ENCODE data around the gene ZFYVE26.
"Not testable (repeated sequence)": the region's sequence is repeated elsewhere in the genome, so short reads cannot be mapped to it uniquely, and the experiment has no call there.

Gene ZFYVE26

GRCh38 chr14:67749341-67750084 lies 66.9 kb downstream of the ZFYVE26 start:
- DNase-seq, result no peak

GRCh38 chr14:67748312-67748711 lies 68.1 kb downstream of the ZFYVE26 start:
- DNase-seq, result no peak

- DNase-seq, result no peak
These were observed 69.5 kb downstream of the ZFYVE26 start for GRCh38 chr14:67746927-67747326.

DNA sequence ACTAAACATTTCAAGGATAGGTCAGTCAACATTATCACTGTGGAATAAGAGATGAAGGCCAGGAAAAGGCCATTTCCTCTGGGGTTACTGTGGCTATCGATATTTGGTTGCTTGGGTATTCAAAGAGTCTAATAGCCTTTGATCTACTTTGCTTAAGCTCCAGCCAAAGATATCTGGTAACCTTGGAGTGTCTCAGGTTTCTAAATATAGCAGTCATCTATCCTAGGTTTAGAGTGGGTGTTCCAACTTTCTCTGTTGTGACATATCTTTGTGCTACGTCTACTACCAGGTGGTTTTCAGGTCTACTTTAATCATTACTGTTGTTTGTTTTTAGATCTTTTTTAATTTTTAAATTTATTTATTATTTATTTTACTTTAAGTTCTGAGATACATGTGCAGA lies 72.3 kb downstream of the ZFYVE26 start:
- DNase-seq, result no peak

- no peak for DNase-seq
These were observed 77.5 kb downstream of the ZFYVE26 start for GRCh38 chr14:67738740-67739504.

- DNase-seq, result no peak
These were observed 79.6 kb downstream of the ZFYVE26 start for GRCh38 chr14:67736771-67737170.

GRCh38 chr14:67735336-67736147 lies 80.8 kb downstream of the ZFYVE26 start:
- DNase-seq, result no peak

DNA sequence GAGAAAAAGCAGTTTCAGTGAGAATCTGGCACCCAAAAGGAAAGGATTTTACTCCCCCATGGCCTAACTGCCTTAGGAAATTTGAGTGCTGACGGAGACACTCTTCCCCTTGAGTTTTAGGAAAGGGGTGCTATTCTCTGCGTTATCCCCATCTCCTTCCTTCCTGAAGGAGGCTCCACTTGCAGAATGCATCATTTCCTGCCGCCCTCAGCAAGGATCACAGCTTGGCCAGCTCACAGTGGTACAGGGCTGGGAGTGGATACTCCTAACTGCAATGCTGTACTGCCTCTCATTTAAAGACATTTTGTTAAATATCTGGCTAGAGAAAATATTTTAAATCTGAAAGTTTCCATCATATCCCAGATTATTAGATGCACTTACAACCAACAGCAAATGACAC lies 81.7 kb downstream of the ZFYVE26 start:
- DNase-seq, result no peak

- DNase-seq, result no peak
These were observed 82.8 kb downstream of the ZFYVE26 start for GRCh38 chr14:67733616-67734015.

GRCh38 chr14:67729072-67729885 lies 87.1 kb downstream of the ZFYVE26 start:
- DNase-seq, result no peak

- no peak for DNase-seq
These were observed 88.1 kb downstream of the ZFYVE26 start for GRCh38 chr14:67728258-67728657.

GRCh38 chr14:67727361-67727760 lies 89.0 kb downstream of the ZFYVE26 start:
- DNase-seq, result no peak

DNA sequence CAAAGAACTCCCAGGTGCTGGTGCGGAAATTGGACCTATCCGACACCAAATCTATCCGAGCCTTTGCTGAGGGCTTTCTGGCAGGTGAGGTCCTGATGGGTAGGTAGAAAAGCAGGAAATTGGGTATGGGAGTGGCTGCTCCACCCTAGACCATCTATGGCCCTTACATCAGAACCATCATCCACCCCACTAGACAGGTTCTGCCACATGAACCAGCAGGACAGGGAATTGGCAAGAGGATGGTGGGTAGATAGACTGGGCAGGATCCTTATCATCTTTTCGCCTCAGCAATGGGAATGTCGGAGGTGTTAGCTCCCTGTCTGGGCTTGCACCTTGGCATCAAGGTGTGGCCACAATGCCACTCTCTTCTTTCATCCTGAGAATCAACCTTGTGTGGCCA lies 91.2 kb downstream of the ZFYVE26 start:
- no peak for DNase-seq

- DNase-seq, result no peak
These were observed 94.1 kb downstream of the ZFYVE26 start for GRCh38 chr14:67722293-67722692.

- no peak for DNase-seq
These were observed 94.5 kb downstream of the ZFYVE26 start for GRCh38 chr14:67721875-67722274.

DNA sequence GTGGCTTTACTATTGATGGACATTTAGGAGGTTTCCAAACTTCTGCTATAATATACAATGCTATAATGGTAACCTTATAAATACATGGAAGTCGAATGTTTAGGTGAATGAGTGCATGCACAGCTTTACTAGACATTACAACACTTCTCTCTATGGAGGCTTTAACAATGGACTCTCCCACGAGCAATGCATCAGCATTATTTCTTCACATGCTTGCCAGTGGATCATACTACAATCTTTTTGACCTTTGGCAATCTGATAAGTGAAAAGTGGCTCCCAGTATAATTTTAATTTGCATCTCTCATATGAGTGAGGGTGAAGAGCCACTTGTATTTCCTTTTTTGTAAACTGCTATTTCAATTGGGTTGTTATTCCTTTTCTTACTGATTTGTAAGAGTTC lies 96.5 kb downstream of the ZFYVE26 start:
- DNase-seq, result no peak

GRCh38 chr14:67719385-67719784 lies 97.0 kb downstream of the ZFYVE26 start:
- not testable (repeated sequence) for DNase-seq

- no peak for DNase-seq
These were observed 98.1 kb downstream of the ZFYVE26 start for GRCh38 chr14:67718265-67718664.

GRCh38 chr14:67717048-67717447 lies 99.3 kb downstream of the ZFYVE26 start:
- no peak for DNase-seq

DNA sequence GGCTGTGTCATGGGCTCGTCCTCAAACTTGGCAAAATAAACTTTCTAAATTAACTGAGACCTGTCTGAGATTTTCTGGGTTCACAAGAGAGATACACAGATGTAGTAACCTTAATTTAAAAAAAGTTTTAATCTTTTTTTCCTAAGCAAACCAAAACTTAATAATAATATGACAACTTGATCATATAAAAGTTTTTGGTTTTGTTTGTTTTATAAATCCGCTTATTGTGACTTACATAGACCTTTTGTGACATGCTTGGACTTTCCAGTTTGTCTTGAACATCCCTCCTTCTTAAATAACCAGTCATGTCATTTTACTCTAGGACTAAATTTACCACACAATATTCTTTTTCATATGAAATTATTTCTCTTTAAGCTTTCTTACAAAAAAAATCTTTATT lies 106.2 kb downstream of the ZFYVE26 start:
- DNase-seq, result no peak

DNA sequence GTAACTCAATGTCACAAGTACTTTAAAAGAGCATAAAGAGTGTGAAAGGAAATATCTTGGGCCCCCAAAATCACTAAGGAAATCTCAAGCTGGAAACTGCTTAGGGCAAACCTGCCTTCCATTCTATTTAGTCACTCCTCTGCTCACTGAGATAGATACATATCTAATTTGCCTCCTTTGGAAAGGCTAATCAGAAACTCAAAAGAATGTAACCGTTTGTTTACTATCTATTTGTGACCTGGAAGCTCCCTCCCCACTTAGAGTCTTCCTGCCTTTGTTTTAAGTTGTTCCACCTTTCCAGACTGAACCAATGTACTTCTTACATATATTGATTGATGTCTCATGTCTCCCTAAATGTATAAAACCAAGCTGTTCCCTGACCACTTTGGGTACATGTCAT lies 106.6 kb downstream of the ZFYVE26 start:
- DNase-seq, result not testable (repeated sequence)

GRCh38 chr14:67709346-67709745 lies 107.0 kb downstream of the ZFYVE26 start:
- DNase-seq, result not testable (repeated sequence)

GRCh38 chr14:67705211-67705610 lies 111.2 kb downstream of the ZFYVE26 start:
- DNase-seq, result no peak

Measured in CD4-positive, alpha-beta T cell treated with Interleukin-10 for 1 hour (primary cell).